22Rv1 (cell line): ENCODE measurements around the gene GDA.
"Not testable (repeated sequence)": the region's sequence is repeated elsewhere in the genome, so short reads cannot be mapped to it uniquely, and the experiment has no call there.

Experiments used
- CTCF ChIP-seq: fragments of 450-650 bp; IDR thresholded peaks from 2 replicates; pipeline ENCODE4 v1.5.1; 2017; ENCODE audit warnings: mild to moderate bottlenecking
- ZFX ChIP-seq: fragments of 450-650 bp; IDR thresholded peaks from 2 replicates; pipeline ENCODE4 v1.6.1; 2017; ENCODE audit warnings: antibody characterized with exemption, borderline replicate concordance

- TF ChIP-seq CTCF, ZFX: not testable (repeated sequence)
These were observed 142.3 kb downstream of the GDA start for GRCh38 chr9:72291576-72291975.
